ENCODE results near the gene LENG8.

GRCh38 chr19:54464044-54464629 is 15.1 kb downstream of the LENG8 start:
- TF ChIP-seq CTCF (conservative IDR thresholded peaks at IDR 0.05; ENCODE audit: low read depth, low read length) (no peak), POLR2A (IDR thresholded peaks at IDR 0.05; ENCODE audit: low read depth, low read length) (no peak), BHLHE40 (IDR thresholded peaks at IDR 0.05; ENCODE audit: low read depth, low read length) (no peak), MAFK (IDR thresholded peaks at IDR 0.05; ENCODE audit: low read depth, low read length) (no peak), RFX5 (IDR thresholded peaks at IDR 0.05; ENCODE audit: low read depth, low read length) (no peak), RCOR1 (IDR thresholded peaks at IDR 0.05; ENCODE audit: insufficient replicate concordance, low read length) (no peak), MXI1 (IDR thresholded peaks at IDR 0.05; ENCODE audit: borderline replicate concordance, low read depth, low read length) (no peak), SMC3 (IDR thresholded peaks at IDR 0.05; ENCODE audit: low read depth, low read length) (no peak), USF2 (IDR thresholded peaks at IDR 0.05; ENCODE audit: low read depth, low read length) (no peak), CHD1 (IDR thresholded peaks at IDR 0.05; ENCODE audit: low read depth, low read length) (no peak), RAD21 (IDR thresholded peaks at IDR 0.05; ENCODE audit: low read length) (no peak), CEBPB (IDR thresholded peaks at IDR 0.05; ENCODE audit: low read depth, low read length) (no peak)

Measured in IMR-90 (cell line).